GM15510 (cell line): ENCODE results near the gene LRRC71.

Source experiments
- POLR2A ChIP-seq: IDR thresholded peaks from 3 replicates; pipeline ENCODE4 v1.6.1; 2011; ENCODE audit warnings: borderline replicate concordance; ENCODE audit not compliant: insufficient read length; ENCODE audit errors: extremely low read depth

LRRC71 gene

DNA sequence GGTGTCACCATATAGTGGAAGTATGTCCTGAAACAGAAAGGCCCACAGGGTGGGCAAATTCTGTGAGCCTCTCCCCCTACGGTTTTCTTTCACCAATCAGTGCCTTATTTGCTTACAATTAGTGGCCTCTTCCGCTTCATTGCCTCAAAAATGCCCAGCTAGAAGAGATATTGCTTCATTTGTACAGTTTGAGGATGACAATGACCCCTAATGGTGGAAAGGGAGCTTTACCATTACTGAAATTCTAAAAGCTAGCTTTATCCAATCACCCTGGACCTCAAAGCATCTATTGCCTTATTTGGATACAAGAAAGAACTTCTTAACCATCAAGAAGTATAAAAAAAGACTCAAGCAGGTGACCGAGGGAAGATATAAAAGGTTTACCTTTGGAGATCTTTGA, 49.6 kb downstream of the LRRC71 start:
- no peak for TF ChIP-seq POLR2A

DNA sequence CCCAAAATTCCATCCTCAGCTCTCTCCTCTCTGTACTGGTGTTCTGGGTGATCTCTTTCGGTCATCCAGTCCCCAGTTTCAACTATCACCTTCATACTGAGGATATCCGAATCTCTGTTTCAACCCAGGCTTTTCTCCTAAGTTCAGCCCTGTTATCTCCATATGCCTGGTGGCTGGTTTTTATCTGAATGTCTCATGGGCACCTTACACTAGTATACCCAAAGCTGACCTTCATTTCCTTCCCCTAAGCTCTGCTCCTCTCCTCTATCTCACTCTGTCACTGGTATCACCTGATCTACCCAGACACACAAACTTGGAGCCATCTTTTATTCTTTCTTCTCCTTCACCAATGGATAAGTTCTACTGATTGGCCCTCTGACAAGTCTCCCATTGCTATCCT, 53.0 kb downstream of the LRRC71 start:
- no peak for TF ChIP-seq POLR2A

DNA sequence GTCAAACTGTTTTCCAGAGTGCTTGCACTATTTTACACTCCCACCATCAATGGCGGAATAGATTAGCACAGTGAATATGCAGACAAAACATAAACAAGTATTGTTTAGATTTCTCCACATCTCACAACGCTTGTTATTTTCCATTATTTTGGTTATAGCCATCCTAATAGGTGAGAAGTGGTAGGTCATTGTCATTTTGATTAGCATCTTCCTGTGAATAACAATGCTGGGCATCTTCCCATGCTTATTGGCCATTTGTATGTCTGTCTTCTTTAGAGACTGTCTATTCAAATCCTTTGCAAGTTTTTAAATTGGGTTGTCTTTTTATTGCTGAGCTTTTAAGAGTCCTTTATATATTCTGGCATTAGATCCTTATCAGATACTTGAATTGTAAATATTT, 54.7 kb downstream of the LRRC71 start:
- no peak for TF ChIP-seq POLR2A

DNA sequence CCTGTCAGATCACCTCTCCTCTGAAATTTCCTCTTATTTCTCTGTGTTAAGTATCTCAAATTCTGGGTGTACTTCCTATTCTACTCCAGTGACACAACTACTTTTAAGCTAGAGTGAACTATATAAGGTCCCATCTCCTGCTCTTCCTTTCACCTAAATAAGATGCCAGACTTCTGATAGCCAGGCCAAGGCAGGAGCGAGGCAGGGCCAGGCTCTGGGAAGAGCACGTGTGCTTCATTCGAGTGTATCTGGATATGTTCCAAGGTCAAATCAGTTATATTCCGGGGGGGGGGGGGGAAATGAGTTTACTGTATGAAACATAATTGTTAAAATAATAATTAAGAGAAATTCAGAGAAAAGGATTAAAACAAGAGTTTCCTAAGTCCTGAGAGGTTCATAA, 60.1 kb downstream of the LRRC71 start:
- TF ChIP-seq POLR2A = no peak
